ENCODE measurements around the gene AMBRA1. TPM values are rescaled to one million over a fixed set of nuclear protein-coding genes. Genes with fewer than 3 reads are reported as not detected.

AMBRA1 gene
- total and polyA plus RNA-seq, 2 of the 8 experiments (the other 6 are each of a cell fraction or from before 2014, with no cell fraction given): 14.2 to 37.4 TPM

GRCh38 chr11:46590740-46591605 lies 2.9 kb downstream of the AMBRA1 start:
- H2AK5ac ChIP-seq (ENCODE audit: low read depth, low read length): no peak overlapping the region
- no peak overlapping the region for H3K9ac ChIP-seq (replicated peaks in 1 of 4; ENCODE audit: extremely low read depth in 1 of 4, low read depth in 3 of 4, low read length in 3 of 4)
- 97% methylated on average over 11 of the region's 11 CpGs; no CpG with 5 or more reads in 1 of the 2 experiments for WGBS, 2 experiments (ENCODE audit: extremely low coverage in 1 of 2, insufficient coverage in 1 of 2, insufficient read length in 1 of 2, insufficient replicate concordance in 2 of 2, low coverage in 1 of 2, low lambda C conversion rate in 2 of 2, missing lambda C conversion rate in 1 of 2)
- no peaks in the 10 kb centered on the region for H3K9me3 ChIP-seq (ENCODE audit: insufficient read depth in 2 of 2, low read depth in 1 of 2, low read length in 1 of 2)
- H2BK120ac ChIP-seq (replicated peaks; ENCODE audit: low read depth, low read length): no peak overlapping the region
- no peak overlapping the region for H2BK5ac ChIP-seq (ENCODE audit: low read depth, low read length)
- no peak overlapping the region for H2BK15ac ChIP-seq (ENCODE audit: low read length)
- TF ChIP-seq RFX5 (IDR thresholded peaks at IDR 0.05; ENCODE audit: borderline replicate concordance, low read depth, low read length): no peak
- no peak for TF ChIP-seq CREB1 (IDR thresholded peaks at IDR 0.05)
- TF ChIP-seq, protein P1, sequence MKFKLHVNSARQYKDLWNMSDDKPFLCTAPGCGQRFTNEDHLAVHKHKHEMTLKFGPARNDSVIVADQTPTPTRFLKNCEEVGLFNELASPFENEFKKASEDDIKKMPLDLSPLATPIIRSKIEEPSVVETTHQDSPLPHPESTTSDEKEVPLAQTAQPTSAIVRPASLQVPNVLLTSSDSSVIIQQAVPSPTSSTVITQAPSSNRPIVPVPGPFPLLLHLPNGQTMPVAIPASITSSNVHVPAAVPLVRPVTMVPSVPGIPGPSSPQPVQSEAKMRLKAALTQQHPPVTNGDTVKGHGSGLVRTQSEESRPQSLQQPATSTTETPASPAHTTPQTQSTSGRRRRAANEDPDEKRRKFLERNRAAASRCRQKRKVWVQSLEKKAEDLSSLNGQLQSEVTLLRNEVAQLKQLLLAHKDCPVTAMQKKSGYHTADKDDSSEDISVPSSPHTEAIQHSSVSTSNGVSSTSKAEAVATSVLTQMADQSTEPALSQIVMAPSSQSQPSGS (IDR thresholded peaks at IDR 0.05; ENCODE audit: low read length): no peak
- H3K23me2 ChIP-seq (ENCODE audit: low read depth, low read length): no peaks in the 10 kb centered on the region
- peaks cover 0 to 5% (median 3%) of the 10 kb centered on the region in 4 experiments; a peak in 4 of 7 replicates for H3K4me1 ChIP-seq (replicated peaks in 1 of 4; ENCODE audit: control insufficient read depth in 3 of 4, insufficient read depth in 4 of 4, low read length in 3 of 4)
- H3K36me3 ChIP-seq (ENCODE audit: control insufficient read depth in 2 of 4, insufficient read depth in 4 of 4, low read length in 3 of 4): no peaks in the 10 kb centered on the region
- no peak overlapping the region for H3K4ac ChIP-seq (replicated peaks; ENCODE audit: insufficient read length, low read depth, low read length)
- no peak overlapping the region for H4K8ac ChIP-seq (ENCODE audit: extremely low read depth, insufficient read depth, low read length)
- H4K5ac ChIP-seq (ENCODE audit: insufficient read length, low read depth, low read length): no peak overlapping the region
- H3K79me1 ChIP-seq (ENCODE audit: low read depth, low read length): peaks cover 2% of the 10 kb centered on the region; the same call in 1 of the 2 replicates
- no peak overlapping the region for H2BK20ac ChIP-seq (ENCODE audit: low read length)
- ChIA-PET POLR2A (ENCODE audit: partially characterized antibody) (interaction anchor here (1.0 kb wide), 1 partner anchor 49 kb away, joined by 3 read pairs; no protein-coding TSS in a partner anchor), CTCF (ENCODE audit: partially characterized antibody) (interaction anchor here (0.9 to 1.5 kb wide), 3 partner anchors 10 to 49 kb away, joined by 3 to 5 read pairs (median 3); no protein-coding TSS in a partner anchor)
- H3K79me2 ChIP-seq (ENCODE audit: control insufficient read depth in 1 of 2, insufficient read depth in 2 of 2, low read length in 2 of 2): peaks cover 11 to 76% of the 10 kb centered on the region in 2 experiments
- H3K27ac ChIP-seq (ENCODE audit: low read depth, low read length): no peak overlapping the region
- no peaks in the 10 kb centered on the region for H3K27me3 ChIP-seq (replicated peaks in 1 of 4; ENCODE audit: control insufficient read depth in 3 of 4, extremely low read depth in 1 of 4, insufficient read depth in 3 of 4, low read length in 3 of 4)
- H2AFZ ChIP-seq (ENCODE audit: low read length): no peak overlapping the region
- no peak overlapping the region for H3K18ac ChIP-seq (ENCODE audit: extremely low read depth, low read length)
- peaks cover 4 to 5% of the 10 kb centered on the region in 2 experiments for H4K20me1 ChIP-seq (replicated peaks in 1 of 2; ENCODE audit: control insufficient read depth in 1 of 2, insufficient read depth in 2 of 2, low read length in 2 of 2)
- H3K14ac ChIP-seq (ENCODE audit: insufficient read length): no peak overlapping the region
- no peak overlapping the region for H3K4me3 ChIP-seq (ENCODE audit: extremely low read depth in 1 of 4, insufficient read depth in 2 of 4, low read depth in 3 of 4, low read length in 4 of 4)
- no peak overlapping the region for H3K56ac ChIP-seq (replicated peaks; ENCODE audit: insufficient read length, low read depth, low read length)
- no peak overlapping the region for H2BK12ac ChIP-seq (ENCODE audit: low read depth, low read length)
- no peak overlapping the region for H4K91ac ChIP-seq (replicated peaks; ENCODE audit: insufficient read length, low read length)
- DNase-seq (ENCODE audit: low read depth in 1 of 2, low spot score in 2 of 2) (no peak), FAIRE-seq (no peak)
- H3K4me2 ChIP-seq (ENCODE audit: insufficient read depth in 1 of 2, low read depth in 2 of 2, low read length in 2 of 2): no peak overlapping the region; a peak in 1 of 4 replicates
- H3K23ac ChIP-seq (ENCODE audit: insufficient read length): no peak overlapping the region

Measured in H1 (cell line).